ENCODE data around the gene TMEM87B. TPM values are rescaled to one million over a fixed set of nuclear protein-coding genes. Genes with fewer than 3 reads are reported as not detected.
"Not testable (repeated sequence)": the region's sequence is repeated elsewhere in the genome, so short reads cannot be mapped to it uniquely, and the experiment has no call there.

The TMEM87B gene
- total RNA-seq, 1 donor from 2014 or later = 11.7 TPM

- no peak overlapping the region for H3K27ac ChIP-seq
- no peaks in the 10 kb centered on the region for H3K27me3 ChIP-seq
- H3K36me3 ChIP-seq = no peaks in the 10 kb centered on the region
- intact Hi-C loops (cut with DNase I) = no loop called here
- H3K4me3 ChIP-seq = no peak overlapping the region
- no peaks in the 10 kb centered on the region for H3K9me3 ChIP-seq
- peaks cover 0 to 8% of the 10 kb centered on the region in 2 donors for H3K4me1 ChIP-seq
- no peak for TF ChIP-seq CTCF (IDR thresholded peaks at IDR 0.05)
- DNase-seq (ENCODE audit: low spot score in 2 of 2) = no peak
Measured at GRCh38 chr2:112134120-112134519, 79.1 kb downstream of the TMEM87B start.

GRCh38 chr2:112136096-112136495, 81.0 kb downstream of the TMEM87B start:
- no peaks in the 10 kb centered on the region for H3K9me3 ChIP-seq
- no peaks in the 10 kb centered on the region for H3K36me3 ChIP-seq
- H3K4me3 ChIP-seq = no peak overlapping the region
- TF ChIP-seq CTCF (IDR thresholded peaks at IDR 0.05) = no peak
- H3K27me3 ChIP-seq = no peaks in the 10 kb centered on the region
- intact Hi-C loops (cut with DNase I) = no loop called here
- H3K27ac ChIP-seq = no peak overlapping the region
- H3K4me1 ChIP-seq = peaks cover 0 to 8% of the 10 kb centered on the region in 2 donors
- DNase-seq (ENCODE audit: low spot score in 2 of 2) = no peak

GRCh38 chr2:112137516-112138158, 82.6 kb downstream of the TMEM87B start:
- TF ChIP-seq CTCF (IDR thresholded peaks at IDR 0.05) = no peak
- H3K27ac ChIP-seq = peak overlapping the region; percentile 12 to 51
- DNase-seq (ENCODE audit: low spot score in 2 of 2) = no peak
- H3K36me3 ChIP-seq = no peaks in the 10 kb centered on the region
- H3K9me3 ChIP-seq = no peaks in the 10 kb centered on the region
- H3K4me1 ChIP-seq = peaks cover 0 to 8% of the 10 kb centered on the region in 2 donors
- H3K4me3 ChIP-seq = peak overlapping the region; percentile 83 to 84
- intact Hi-C loops (cut with DNase I) = no loop called here
- no peaks in the 10 kb centered on the region for H3K27me3 ChIP-seq

GRCh38 chr2:112138159-112139032, 83.3 kb downstream of the TMEM87B start, which contains the start of gene FBLN7:
Gene FBLN7, plus strand, starts transcription at chr2:112138385. Its CDS starts 271 bp downstream, at chr2:112138656.
- no peak for DNase-seq (ENCODE audit: low spot score in 2 of 2)
- H3K27me3 ChIP-seq = no peaks in the 10 kb centered on the region
- peak within 1 kb of the TSS; percentile 12 to 51 for H3K27ac ChIP-seq
- no peaks in the 10 kb centered on the region for H3K9me3 ChIP-seq
- intact Hi-C loops (cut with DNase I) = no loop called here
- no peaks in the 10 kb centered on the region for H3K36me3 ChIP-seq
- peak within 1 kb of the TSS; percentile 83 to 84 for H3K4me3 ChIP-seq
- no peak for TF ChIP-seq CTCF (IDR thresholded peaks at IDR 0.05)
- H3K4me1 ChIP-seq = peaks cover 0 to 8% of the 10 kb centered on the region in 2 donors

- H3K27me3 ChIP-seq; H3K36me3 ChIP-seq; intact Hi-C loops (cut with DNase I); DNase-seq (ENCODE audit: low spot score in 2 of 2); H3K9me3 ChIP-seq; H3K27ac ChIP-seq; H3K4me1 ChIP-seq: not testable (repeated sequence)
- H3K4me3 ChIP-seq = peak overlapping the region; percentile 83 to 84
Measured at GRCh38 chr2:112139033-112139614, 84.1 kb downstream of the TMEM87B start.

GRCh38 chr2:112139661-112140204, 84.7 kb downstream of the TMEM87B start:
- intact Hi-C loops (cut with DNase I) = not testable (repeated sequence)
- peak overlapping the region in 1 of 2 donors; percentile 56 for H3K4me3 ChIP-seq

More at GRCh38 chr2:112139661-112140204, 84.7 kb downstream of the TMEM87B start:
- DNase-seq (ENCODE audit: low spot score in 2 of 2); H3K36me3 ChIP-seq; H3K27me3 ChIP-seq; H3K27ac ChIP-seq; H3K4me1 ChIP-seq; H3K9me3 ChIP-seq: not testable (repeated sequence)
